Keratinocyte (primary cell): ENCODE measurements around the gene EFEMP1. TPM values are rescaled to one million over a fixed set of nuclear protein-coding genes. Genes with fewer than 3 reads are reported as not detected.

Source experiments
- DNase-seq: peaks from one replicate; pipeline ENCODE4 v3.0.0-alpha.2; 2011; ENCODE audit warnings: low read depth, missing footprints, low spot score
- FAIRE-seq: peaks from 2 replicates; lab custom pipeline; 2011; peaks lifted over from hg19 to GRCh38; lab: Jason Lieb, UNC
- H2AFZ ChIP-seq: 2 replicates; pipeline ENCODE4 v1.6.0; 2012; ENCODE audit warnings: low read length, control low read depth, inconsistent platforms; ENCODE audit not compliant: control insufficient read depth
- H3K27ac ChIP-seq: 2 replicates; pipeline ENCODE4 v1.5.1; 2011; ENCODE audit warnings: low read length; ENCODE audit not compliant: control insufficient read depth, insufficient read depth
- H3K27me3 ChIP-seq: 3 replicates; pipeline ENCODE4 v1.6.0; 2011; ENCODE audit warnings: low read length; ENCODE audit not compliant: control insufficient read depth, insufficient read depth; ENCODE audit errors: extremely low read depth
- H3K36me3 ChIP-seq, 2 experiments: 2 replicates in 1 of 2; 3 replicates in 1 of 2; pipeline ENCODE4 v1.5.1; 2011; ENCODE audit warnings: low read length in 2 of 2, mild to moderate bottlenecking in 1 of 2; ENCODE audit not compliant: control insufficient read depth in 2 of 2, insufficient read depth in 2 of 2; ENCODE audit errors: extremely low read depth in 1 of 2
- H3K4me1 ChIP-seq: 3 replicates; pipeline ENCODE4 v1.5.1; 2011; ENCODE audit warnings: low read length; ENCODE audit not compliant: control insufficient read depth, insufficient read depth; ENCODE audit errors: extremely low read depth
- H3K4me2 ChIP-seq: 3 replicates; pipeline ENCODE4 v1.6.0; 2011; ENCODE audit warnings: low read depth, low read length; ENCODE audit not compliant: control insufficient read depth, insufficient read depth; ENCODE audit errors: extremely low read depth
- H3K4me3 ChIP-seq, 3 experiments: fragments of 200-600 bp in 1 of 3; sonication (generic) in 1 of 3; 2 replicates in 2 of 3; 3 replicates in 1 of 3; pipeline ENCODE4 v1.5.1; 2011 to 2016; ENCODE audit warnings: low read length in 3 of 3, mild to moderate bottlenecking in 3 of 3, control low read depth in 2 of 3, inconsistent platforms in 1 of 3, low read depth in 1 of 3, mixed read lengths in 1 of 3, mixed run types in 1 of 3, moderate library complexity in 1 of 3; ENCODE audit not compliant: control insufficient read depth in 2 of 3, insufficient read depth in 2 of 3; ENCODE audit errors: extremely low read depth in 1 of 3
- H3K79me2 ChIP-seq: 2 replicates; pipeline ENCODE4 v1.6.0; 2012; ENCODE audit warnings: low read length; ENCODE audit not compliant: control insufficient read depth, insufficient read depth
- H3K9ac ChIP-seq: 3 replicates; pipeline ENCODE4 v1.6.0; 2011; ENCODE audit warnings: low read length; ENCODE audit not compliant: control insufficient read depth, insufficient read depth; ENCODE audit errors: extremely low read depth
- H3K9me1 ChIP-seq: 3 replicates; pipeline ENCODE4 v1.6.0; 2011; ENCODE audit warnings: low read length; ENCODE audit not compliant: control insufficient read depth, insufficient read depth; ENCODE audit errors: extremely low read depth
- H3K9me3 ChIP-seq: 2 replicates; pipeline ENCODE4 v1.5.1; 2012; ENCODE audit warnings: low read depth, low read length; ENCODE audit not compliant: control insufficient read depth
- H4K20me1 ChIP-seq: 3 replicates; pipeline ENCODE4 v1.6.0; 2011; ENCODE audit warnings: low read length; ENCODE audit not compliant: control insufficient read depth, insufficient read depth; ENCODE audit errors: extremely low read depth
- CTCF ChIP-seq, 3 experiments: IDR thresholded peaks in 1 of 3; conservative IDR thresholded peaks in 1 of 3; optimal IDR thresholded peaks in 1 of 3; 2 replicates in 2 of 3; 3 replicates in 1 of 3; pipeline versions ENCODE3 to v1.5.1; 2011; ENCODE audit warnings: low read length in 3 of 3, mild to moderate bottlenecking in 3 of 3, moderate library complexity in 2 of 3, control low read depth in 1 of 3, inconsistent platforms in 1 of 3; ENCODE audit not compliant: insufficient read depth in 2 of 3; ENCODE audit errors: extremely low read depth in 1 of 3
- EZH2 ChIP-seq: IDR thresholded peaks from one replicate; pipeline ENCODE4 v1.6.1; 2012; ENCODE audit warnings: inconsistent platforms, mild to moderate bottlenecking, low read length, moderate library complexity
- dilution Hi-C: fragments of 300-500 bp; cut with MboI; formaldehyde crosslinking; loops from one replicate; pipeline ENCODE4 v1.7.0; 2020; ENCODE audit warnings: low sequenced_read_pairs; ENCODE audit not compliant: extremely low pct_ligation_motif_present
- polyA plus RNA-seq, 5 experiments: library from polyadenylated mRNA; depleted of rRNA in 3 of 5; stranded (reverse) in 3 of 5; stranded (forward) in 1 of 5; unstranded in 1 of 5; fragments of >200 nt; gene quantifications; 1 replicate in 1 of 5; 2 replicates in 3 of 5; 3 replicates in 1 of 5; pipeline versions ENCODE4 v1.2.1 to v1.2.3, GENCODE V29; 2011 to 2012; ENCODE audit warnings: missing spikeins in 2 of 5, low read depth in 1 of 5, low replicate concordance in 1 of 5

EFEMP1 gene
- polyA plus RNA-seq, 1 donor (not counting 4 experiments of a cell fraction or from before 2014, with no cell fraction given), result 234 TPM

- Histone ChIP-seq H4K20me1 (no peaks in the 10 kb centered on the region), H3K4me2 (no peak overlapping the region), H3K9ac (no peak overlapping the region), H3K4me3 (no peak overlapping the region), H3K27me3 (no peaks in the 10 kb centered on the region), H3K9me3 (no peaks in the 10 kb centered on the region), H3K36me3 (peaks cover 2 to 18% of the 10 kb centered on the region in 2 experiments), H3K27ac (no peak overlapping the region), H3K79me2 (peaks cover 22% of the 10 kb centered on the region), H2AFZ (no peak overlapping the region), H3K4me1 (peaks cover 20% of the 10 kb centered on the region), H3K9me1 (no peaks in the 10 kb centered on the region)
- TF ChIP-seq EZH2 (no peak), CTCF (optimal IDR thresholded peaks at IDR 0.05 in 1 of 3, IDR thresholded peaks at IDR 0.05 in 1 of 3, conservative IDR thresholded peaks at IDR 0.05 in 1 of 3; ENCODE audit: extremely low read depth in 1 of 3, insufficient read depth in 2 of 3, low read length in 3 of 3) (no peak)
- FAIRE-seq, result no peak
- dilution Hi-C loops, result no loop called here
- DNase-seq, result no peak
Measured at GRCh38 chr2:55917713-55918390, 5.7 kb downstream of the EFEMP1 start.

- H3K27ac ChIP-seq, result no peak overlapping the region
- no peaks in the 10 kb centered on the region for H3K9me1 ChIP-seq
- peaks cover 2 to 18% of the 10 kb centered on the region in 2 experiments for H3K36me3 ChIP-seq
- FAIRE-seq (no peak), DNase-seq (no peak)
- H2AFZ ChIP-seq, result no peak overlapping the region
- H3K9ac ChIP-seq, result no peak overlapping the region
- no peaks in the 10 kb centered on the region for H3K27me3 ChIP-seq
- H3K79me2 ChIP-seq, result peaks cover 16% of the 10 kb centered on the region
- no peak overlapping the region for H3K4me3 ChIP-seq
- no peaks in the 10 kb centered on the region for H3K9me3 ChIP-seq
- H3K4me2 ChIP-seq, result no peak overlapping the region
- H4K20me1 ChIP-seq, result no peaks in the 10 kb centered on the region
- TF ChIP-seq CTCF (optimal IDR thresholded peaks at IDR 0.05 in 1 of 3, IDR thresholded peaks at IDR 0.05 in 1 of 3, conservative IDR thresholded peaks at IDR 0.05 in 1 of 3; ENCODE audit: extremely low read depth in 1 of 3, insufficient read depth in 2 of 3, low read length in 3 of 3) (no peak), EZH2 (no peak)
- dilution Hi-C loops, result no loop called here
- peaks cover 18% of the 10 kb centered on the region for H3K4me1 ChIP-seq
Measured at GRCh38 chr2:55917117-55917516, 6.5 kb downstream of the EFEMP1 start.
